HuH-7 (cell line): ENCODE measurements around the gene KIF18A.
A peak's percentile ranks its signal among the peaks of the same experiment; 100 is the strongest.
"Not testable (repeated sequence)": the region's sequence is repeated elsewhere in the genome, so short reads cannot be mapped to it uniquely, and the experiment has no call there.

Source experiments
- DNase-seq: peaks from one replicate; pipeline ENCODE4 v3.0.0; 2011; ENCODE audit warnings: low spot score

The KIF18A gene

DNA sequence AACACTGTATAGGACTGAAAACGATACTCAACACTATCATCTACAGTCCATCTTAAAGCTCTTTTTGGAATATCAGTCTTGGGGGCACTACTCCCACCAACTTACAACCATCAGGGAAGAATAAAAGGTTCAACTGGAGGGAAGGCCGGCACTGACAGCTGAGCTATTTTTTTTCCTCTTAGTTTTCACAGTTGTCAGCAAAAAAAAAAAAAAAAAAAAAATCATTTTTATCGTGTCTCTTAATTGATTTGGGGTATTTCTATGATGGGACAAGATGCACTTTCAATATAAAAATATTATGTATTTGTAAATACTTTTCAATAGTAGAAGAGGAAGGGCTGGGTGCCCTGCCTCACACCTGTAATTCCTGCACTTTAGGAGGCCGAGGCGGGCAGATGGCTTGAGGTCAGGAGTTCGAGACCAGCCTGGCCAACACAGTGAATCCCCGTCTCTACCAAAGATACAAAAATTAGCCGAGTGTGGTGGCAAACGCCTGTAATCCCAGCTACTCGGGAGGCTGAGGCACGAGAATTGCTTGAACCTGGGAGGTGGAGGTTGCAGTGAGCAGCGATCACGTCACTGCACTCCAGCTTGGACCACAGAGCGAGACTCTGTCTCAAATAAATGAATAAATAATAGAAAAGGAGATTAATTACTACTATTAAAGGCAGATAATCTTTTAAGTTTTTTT lies 1.5 kb downstream of the KIF18A start:
- no peak for DNase-seq

- no peak for DNase-seq
These were observed 2.1 kb downstream of the KIF18A start for GRCh38 chr11:28105869-28106268.

DNA sequence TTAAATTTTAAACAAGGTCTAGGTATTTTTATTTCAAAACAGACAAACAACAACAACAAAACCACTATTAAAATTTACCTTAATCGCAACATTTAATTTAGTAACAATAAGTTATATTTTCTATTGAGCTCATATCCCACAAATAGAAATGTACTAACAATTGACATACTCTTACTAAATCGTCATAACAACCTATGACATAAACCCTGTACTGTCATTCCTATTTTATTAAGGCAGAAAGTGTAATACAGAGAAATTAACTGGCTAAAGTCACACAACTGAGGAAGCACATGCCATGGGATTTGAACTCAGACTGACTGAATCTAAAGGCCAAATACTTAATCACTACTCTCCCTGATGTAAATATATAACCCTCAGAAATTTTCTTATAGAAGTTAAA lies 3.0 kb downstream of the KIF18A start:
- DNase-seq = no peak

DNA sequence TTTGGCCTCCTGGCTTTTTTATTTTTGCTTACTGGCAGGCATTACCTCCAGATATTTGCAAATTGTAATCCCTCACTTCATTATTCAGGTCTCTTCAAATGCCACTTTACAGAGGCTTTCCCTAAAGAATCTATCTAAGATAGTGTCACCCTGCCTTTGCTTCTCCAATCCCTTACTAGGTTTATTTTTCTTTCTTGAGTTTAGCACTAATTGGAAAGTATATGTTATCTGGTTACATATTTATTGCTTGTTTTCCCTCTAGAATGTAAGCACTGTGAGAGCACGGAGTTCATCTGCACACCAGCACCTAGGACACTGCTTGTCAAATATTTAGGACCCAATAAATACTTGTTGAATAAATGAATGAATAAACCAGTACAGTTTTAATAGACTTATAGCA lies 3.5 kb downstream of the KIF18A start:
- no peak for DNase-seq

- not testable (repeated sequence) for DNase-seq
These were observed 5.7 kb downstream of the KIF18A start for GRCh38 chr11:28102300-28102699.

- peak; percentile 11 for DNase-seq
These were observed 7.3 kb downstream of the KIF18A start for GRCh38 chr11:28100665-28101064.

GRCh38 chr11:28099715-28100114 lies 8.2 kb downstream of the KIF18A start:
- DNase-seq = no peak

DNA sequence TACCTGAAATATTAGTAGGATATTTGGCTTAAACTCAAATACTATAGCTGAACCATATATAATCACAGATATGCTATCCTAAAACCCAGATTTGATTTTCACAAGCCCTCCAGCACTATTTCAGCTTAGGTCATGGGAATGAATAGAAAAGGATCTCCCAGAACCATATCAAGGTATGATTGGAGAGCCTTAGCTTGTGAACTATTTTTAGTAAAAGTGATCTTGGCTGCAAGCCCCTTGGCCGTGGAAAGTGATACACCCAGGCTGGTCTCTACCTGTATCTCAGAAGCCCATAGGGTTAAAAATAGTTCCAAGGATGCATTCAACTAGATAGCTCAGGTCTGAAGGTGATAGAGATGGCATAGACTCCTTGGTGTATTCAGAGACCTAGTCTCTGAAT lies 9.7 kb downstream of the KIF18A start:
- DNase-seq = no peak

DNA sequence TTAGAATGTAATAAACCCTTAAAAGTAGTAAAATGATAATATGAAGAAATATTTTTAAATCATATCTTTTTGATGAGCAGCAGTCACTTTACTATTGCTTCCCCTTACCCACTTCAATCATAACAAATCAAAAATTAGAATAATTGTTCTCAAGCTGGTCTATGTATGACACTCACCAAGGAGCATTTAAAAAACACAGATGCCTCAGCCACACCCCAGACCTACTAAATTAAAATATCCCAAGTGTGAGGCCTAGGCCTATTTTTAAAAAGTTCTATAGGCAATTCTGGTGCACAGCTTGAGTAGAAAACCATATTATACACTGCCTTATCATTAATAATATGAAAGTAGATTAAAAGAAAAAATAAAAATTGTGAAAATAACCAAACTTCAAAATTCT lies 15.2 kb downstream of the KIF18A start:
- no peak for DNase-seq

- DNase-seq = no peak
These were observed 17.8 kb downstream of the KIF18A start for GRCh38 chr11:28090052-28090749.

DNA sequence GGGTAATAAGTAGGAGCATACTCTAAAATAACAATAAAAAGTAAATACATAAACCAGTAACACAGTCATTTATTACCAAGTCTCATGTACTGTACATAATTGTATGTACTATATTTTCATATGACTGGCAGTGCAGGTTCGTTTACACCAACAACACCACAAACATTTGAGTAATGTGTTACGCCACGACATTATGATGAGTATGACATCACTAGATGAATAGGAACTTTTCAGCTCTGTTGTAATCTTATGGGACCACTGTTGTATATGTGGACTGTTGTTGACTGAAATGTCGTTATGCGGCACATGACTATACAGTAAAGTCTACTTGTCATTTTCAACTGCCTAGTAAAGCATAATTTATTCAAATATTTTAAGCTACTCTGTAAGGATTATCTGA lies 18.6 kb downstream of the KIF18A start:
- DNase-seq = no peak

- DNase-seq = not testable (repeated sequence)
These were observed 20.3 kb downstream of the KIF18A start for GRCh38 chr11:28087693-28088092.

DNA sequence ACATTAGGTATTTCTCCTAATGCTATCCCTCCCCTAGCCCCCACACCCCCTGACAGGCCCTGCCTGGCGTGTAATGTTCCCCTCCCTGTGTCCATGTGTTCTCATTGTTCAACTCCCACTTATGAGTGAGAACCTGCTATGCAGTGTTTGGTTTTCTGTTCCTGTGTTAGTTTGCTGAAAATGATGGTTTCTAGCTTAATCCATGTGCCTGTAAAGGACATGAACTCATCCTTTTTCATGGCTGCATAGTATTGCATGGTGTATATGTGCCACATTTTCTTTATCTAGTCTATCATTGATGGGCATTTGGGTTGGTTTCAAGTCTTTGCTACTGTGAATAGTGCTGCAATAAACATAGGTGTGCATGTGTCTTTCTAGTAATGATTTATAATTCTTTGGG lies 20.8 kb downstream of the KIF18A start:
- not testable (repeated sequence) for DNase-seq

GRCh38 chr11:28086569-28086968 lies 21.4 kb downstream of the KIF18A start:
- no peak for DNase-seq

DNA sequence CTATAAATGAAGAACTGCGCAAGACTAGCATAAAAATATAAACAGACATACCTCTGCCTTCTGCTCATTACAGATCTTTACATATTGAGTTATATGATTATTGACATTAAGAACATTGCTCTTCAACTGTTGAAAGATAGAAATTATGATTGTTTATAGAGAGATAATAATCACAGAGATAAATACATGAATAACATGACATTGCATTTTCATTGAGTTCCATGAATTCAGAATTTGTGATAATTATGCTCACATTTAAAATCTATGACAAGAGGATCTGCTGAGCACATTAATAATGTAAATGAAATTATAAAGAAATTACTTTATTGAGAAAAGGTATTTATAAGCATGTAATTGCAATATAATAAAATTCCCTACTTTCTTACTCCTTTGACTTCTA lies 24.8 kb downstream of the KIF18A start:
- no peak for DNase-seq

- DNase-seq = no peak
These were observed 30.4 kb downstream of the KIF18A start for GRCh38 chr11:28077521-28077920.

DNA sequence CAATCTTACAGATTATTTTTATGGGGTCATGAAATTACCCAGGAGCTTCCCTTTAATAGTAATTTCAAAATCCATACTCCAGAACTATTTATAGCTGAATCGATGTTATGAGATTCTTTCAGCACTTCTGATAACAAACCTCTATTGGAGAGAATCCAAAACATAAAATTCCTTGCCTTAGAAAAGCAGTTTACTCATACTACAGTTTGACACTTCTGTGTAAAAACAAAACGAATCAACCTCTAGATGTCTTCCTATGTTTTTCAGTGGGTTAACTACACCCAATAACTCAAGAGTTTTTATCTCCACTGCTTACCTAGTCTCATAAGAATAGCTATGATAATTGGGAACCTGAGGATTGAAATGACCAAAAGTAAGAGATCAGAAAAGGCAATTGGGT lies 35.6 kb downstream of the KIF18A start:
- no peak for DNase-seq

GRCh38 chr11:28071305-28071704 lies 36.7 kb downstream of the KIF18A start:
- DNase-seq = no peak

DNA sequence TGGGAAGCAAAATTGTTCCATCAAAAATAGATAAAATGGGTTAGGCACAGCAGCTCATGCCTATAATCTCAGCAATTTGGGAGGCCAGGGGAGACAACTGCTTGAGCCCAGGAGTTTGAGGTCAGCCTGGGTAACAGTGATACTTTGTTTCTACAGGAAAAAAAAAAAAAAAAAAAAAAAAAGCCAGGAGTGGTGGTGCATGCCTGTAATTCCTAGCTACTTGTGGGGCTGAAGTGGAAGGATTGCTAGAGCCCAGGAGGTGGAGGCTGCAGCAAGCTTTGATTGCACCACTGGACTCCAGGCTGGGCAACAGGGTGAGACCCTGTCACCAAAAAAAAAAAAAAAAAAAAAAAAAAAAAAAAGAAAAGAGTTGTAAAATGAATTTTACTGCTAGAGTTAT lies 49.6 kb downstream of the KIF18A start:
- no peak for DNase-seq

GRCh38 chr11:28054821-28055220 lies 53.1 kb downstream of the KIF18A start:
- no peak for DNase-seq

DNA sequence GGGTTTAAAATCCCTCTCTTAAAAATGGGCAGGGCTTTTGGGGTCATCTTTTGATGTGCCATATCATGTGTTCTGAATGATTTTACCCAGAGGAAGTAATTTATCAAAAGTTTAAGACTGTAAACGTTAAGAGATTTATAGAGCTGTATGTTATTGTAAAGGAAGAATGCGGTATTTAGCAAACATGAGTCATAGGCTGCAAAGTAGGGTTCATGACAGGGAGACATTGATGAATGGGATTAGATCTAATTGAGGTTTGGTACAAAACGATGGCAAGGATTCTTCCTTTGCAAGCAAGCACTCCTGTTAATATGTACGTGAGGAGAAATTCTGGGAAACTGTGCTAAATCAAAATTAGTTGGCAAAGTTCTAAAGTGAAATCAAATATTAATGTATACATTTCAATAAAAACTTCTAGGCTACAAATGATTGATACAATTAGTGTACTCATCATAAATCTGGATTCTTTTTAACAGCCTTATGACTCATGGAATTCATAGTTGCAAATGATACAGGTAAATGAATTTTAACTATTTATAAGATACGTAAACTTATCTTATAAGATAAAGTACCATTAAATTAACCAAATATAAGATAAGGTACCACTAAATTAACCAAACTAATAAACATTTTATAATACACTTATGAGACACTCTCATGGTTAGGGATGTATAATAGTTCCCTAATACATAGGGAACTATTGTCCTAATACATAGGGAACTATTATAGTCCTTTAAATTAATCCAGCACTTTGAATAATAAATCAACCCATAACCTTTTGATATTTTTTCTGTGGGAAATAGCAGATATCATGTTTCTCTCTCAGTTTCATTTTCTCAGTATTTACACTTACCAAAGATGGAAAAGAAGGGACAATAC lies 58.4 kb downstream of the KIF18A start:
- DNase-seq = no peak

GRCh38 chr11:28048812-28049211 lies 59.1 kb downstream of the KIF18A start:
- no peak for DNase-seq
